ENCODE results near the gene EPG5. TPM values are rescaled to one million over a fixed set of nuclear protein-coding genes. Genes with fewer than 3 reads are reported as not detected.

Gene EPG5
- total and polyA plus RNA-seq, 2 donors from 2014 or later = 4.8 to 32.5 TPM

DNA sequence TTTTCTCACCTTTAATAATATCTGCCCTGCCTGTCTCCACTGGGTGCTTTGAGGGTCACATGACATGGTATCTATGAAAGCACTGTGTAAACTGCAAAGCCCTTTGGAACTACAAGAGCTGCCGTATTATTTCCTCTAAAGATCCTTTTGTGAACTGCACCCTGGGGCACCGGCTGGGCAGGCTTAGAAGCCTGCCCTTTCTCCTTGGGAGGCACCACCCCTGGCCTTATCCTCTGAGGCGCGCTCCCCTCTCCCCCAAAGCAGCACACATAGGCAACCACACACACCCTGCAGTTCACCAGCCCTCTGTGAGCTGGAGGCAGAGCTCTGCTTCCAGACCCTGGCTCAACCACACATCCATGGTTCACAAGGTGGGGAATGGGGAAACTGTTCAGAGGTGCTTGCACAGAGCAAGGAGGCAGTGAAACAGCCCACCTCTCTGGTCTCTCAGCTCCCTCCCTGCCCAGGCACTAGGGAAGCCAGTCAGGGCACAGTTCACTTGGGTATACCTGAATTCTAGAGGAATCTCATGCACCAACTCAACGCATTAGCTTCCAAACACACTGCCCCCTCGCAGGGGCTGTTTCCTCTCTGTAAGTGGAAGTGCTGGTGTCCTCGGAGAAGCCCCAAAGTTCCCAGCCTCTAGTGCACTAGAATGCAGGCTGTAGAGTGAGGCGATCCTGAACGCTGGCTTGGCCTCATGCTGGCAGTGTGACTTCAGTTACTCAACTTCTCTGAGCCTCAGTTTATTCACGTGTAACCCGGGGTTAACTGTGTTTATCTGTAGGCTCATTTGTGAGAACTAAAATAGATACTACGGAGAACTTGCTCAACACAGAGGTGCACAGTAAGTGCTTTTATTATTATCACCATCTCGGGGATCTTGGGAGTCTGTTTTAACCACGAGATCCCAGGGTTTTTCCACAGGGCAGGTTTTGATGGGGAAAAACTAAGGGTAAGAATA lies 130.6 kb downstream of the EPG5 start:
- no peak for FAIRE-seq
- TF ChIP-seq, protein P1, sequence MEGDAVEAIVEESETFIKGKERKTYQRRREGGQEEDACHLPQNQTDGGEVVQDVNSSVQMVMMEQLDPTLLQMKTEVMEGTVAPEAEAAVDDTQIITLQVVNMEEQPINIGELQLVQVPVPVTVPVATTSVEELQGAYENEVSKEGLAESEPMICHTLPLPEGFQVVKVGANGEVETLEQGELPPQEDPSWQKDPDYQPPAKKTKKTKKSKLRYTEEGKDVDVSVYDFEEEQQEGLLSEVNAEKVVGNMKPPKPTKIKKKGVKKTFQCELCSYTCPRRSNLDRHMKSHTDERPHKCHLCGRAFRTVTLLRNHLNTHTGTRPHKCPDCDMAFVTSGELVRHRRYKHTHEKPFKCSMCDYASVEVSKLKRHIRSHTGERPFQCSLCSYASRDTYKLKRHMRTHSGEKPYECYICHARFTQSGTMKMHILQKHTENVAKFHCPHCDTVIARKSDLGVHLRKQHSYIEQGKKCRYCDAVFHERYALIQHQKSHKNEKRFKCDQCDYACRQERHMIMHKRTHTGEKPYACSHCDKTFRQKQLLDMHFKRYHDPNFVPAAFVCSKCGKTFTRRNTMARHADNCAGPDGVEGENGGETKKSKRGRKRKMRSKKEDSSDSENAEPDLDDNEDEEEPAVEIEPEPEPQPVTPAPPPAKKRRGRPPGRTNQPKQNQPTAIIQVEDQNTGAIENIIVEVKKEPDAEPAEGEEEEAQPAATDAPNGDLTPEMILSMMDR (IDR thresholded peaks at IDR 0.05; ENCODE audit: borderline replicate concordance, extremely low read depth, insufficient read depth) = no peak
- no peak for DNase-seq
- Histone ChIP-seq H3K9ac (ENCODE audit: low read length in 3 of 3) (no peak overlapping the region), H3K36me3 (ENCODE audit: control insufficient read depth in 2 of 3, insufficient read depth in 3 of 3, low read length in 3 of 3) (no peaks in the 10 kb centered on the region), H3K4me3 (ENCODE audit: low read length in 3 of 3) (no peak overlapping the region), H3K27ac (ENCODE audit: low read depth in 2 of 2, low read length in 2 of 2) (no peak overlapping the region), H3K27me3 (ENCODE audit: control insufficient read depth, insufficient read depth, low read length) (peaks cover 16% of the 10 kb centered on the region), H3K9me3 (ENCODE audit: control insufficient read depth in 2 of 3, insufficient read depth in 1 of 3, low read length in 3 of 3) (no peaks in the 10 kb centered on the region), H3K4me1 (ENCODE audit: control insufficient read depth in 2 of 3, insufficient read depth in 2 of 3, low read depth in 1 of 3, low read length in 3 of 3) (peaks cover 0 to 8% (median 5%) of the 10 kb centered on the region in 3 donors)
- intact Hi-C loops (cut with DNase I) = no loop called here

DNA sequence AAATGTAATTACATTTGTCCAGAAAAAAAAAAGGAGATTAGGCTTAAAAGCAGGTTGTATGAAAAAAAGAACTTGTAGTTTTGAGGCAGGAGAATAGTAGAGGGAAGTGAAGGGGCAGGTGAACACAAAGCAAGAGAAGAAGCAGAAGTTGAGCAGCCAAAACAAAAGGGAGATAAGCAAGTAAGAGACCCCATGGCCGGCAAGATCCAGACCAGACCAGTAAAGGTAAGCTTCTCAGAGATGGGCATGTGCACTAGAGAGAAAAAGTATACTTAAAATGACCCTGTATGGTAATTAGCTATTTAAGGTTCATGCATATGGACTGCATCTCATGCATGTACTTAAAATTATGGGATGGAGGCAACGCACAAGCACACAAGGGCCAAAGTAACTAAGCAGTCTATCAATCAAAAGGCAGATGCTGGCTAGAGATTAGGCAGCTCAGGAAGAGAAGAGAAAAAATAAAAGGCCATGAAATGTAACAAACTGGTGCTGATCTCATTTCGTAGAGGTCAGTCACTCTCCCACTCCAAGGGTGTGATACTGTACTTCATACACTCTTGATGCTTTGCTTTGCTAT lies 132.0 kb downstream of the EPG5 start:
- no peak overlapping the region for H3K27ac ChIP-seq (ENCODE audit: low read depth in 2 of 2, low read length in 2 of 2)
- H3K27me3 ChIP-seq (ENCODE audit: control insufficient read depth, insufficient read depth, low read length) = peaks cover 16% of the 10 kb centered on the region
- intact Hi-C loops (cut with DNase I) = no loop called here
- peaks cover 0 to 8% (median 5%) of the 10 kb centered on the region in 3 donors for H3K4me1 ChIP-seq (ENCODE audit: control insufficient read depth in 2 of 3, insufficient read depth in 2 of 3, low read depth in 1 of 3, low read length in 3 of 3)
- H3K4me3 ChIP-seq (ENCODE audit: low read length in 3 of 3) = no peak overlapping the region
- no peaks in the 10 kb centered on the region for H3K36me3 ChIP-seq (ENCODE audit: control insufficient read depth in 2 of 3, insufficient read depth in 3 of 3, low read length in 3 of 3)
- DNase-seq (no peak), FAIRE-seq (no peak)
- TF ChIP-seq, protein P1 (IDR thresholded peaks at IDR 0.05; ENCODE audit: borderline replicate concordance, extremely low read depth, insufficient read depth) = no peak
- H3K9ac ChIP-seq (ENCODE audit: low read length in 3 of 3) = no peak overlapping the region
- no peaks in the 10 kb centered on the region for H3K9me3 ChIP-seq (ENCODE audit: control insufficient read depth in 2 of 3, insufficient read depth in 1 of 3, low read length in 3 of 3)

DNA sequence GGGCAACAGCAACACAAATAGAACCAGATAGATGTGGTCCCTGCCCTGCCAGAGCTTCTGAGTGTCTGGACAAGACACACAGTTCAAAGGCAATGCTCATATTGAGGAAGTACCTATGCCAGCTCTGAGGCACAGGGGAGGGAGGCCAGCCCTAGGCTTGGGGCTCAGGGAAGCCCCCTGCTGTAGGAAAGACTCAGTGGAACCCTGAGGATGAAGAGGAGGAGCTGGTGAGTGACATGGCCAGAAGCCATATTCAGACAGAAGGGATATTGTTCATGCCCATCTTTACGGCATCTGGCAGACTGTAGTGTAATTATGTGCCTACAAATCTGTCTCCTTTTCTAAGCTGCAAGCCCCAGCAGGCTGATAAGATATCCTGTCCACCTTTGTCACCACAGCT lies 132.8 kb downstream of the EPG5 start:
- intact Hi-C loops (cut with DNase I) = no loop called here
- DNase-seq (no peak), FAIRE-seq (no peak)
- Histone ChIP-seq H3K36me3 (ENCODE audit: control insufficient read depth in 2 of 3, insufficient read depth in 3 of 3, low read length in 3 of 3) (no peaks in the 10 kb centered on the region), H3K27me3 (ENCODE audit: control insufficient read depth, insufficient read depth, low read length) (peaks cover 13% of the 10 kb centered on the region), H3K27ac (ENCODE audit: low read depth in 2 of 2, low read length in 2 of 2) (no peak overlapping the region), H3K4me3 (ENCODE audit: low read length in 3 of 3) (no peak overlapping the region), H3K9me3 (ENCODE audit: control insufficient read depth in 2 of 3, insufficient read depth in 1 of 3, low read length in 3 of 3) (no peaks in the 10 kb centered on the region), H3K9ac (ENCODE audit: low read length in 3 of 3) (no peak overlapping the region), H3K4me1 (ENCODE audit: control insufficient read depth in 2 of 3, insufficient read depth in 2 of 3, low read depth in 1 of 3, low read length in 3 of 3) (peaks cover under 1 to 10% (median 5%) of the 10 kb centered on the region in 3 donors)
- TF ChIP-seq, protein P1 (IDR thresholded peaks at IDR 0.05; ENCODE audit: borderline replicate concordance, extremely low read depth, insufficient read depth) = no peak

All from kidney (tissue), 14 donors.